ENCODE measurements around the gene LTBP1.

Gene LTBP1

DNA sequence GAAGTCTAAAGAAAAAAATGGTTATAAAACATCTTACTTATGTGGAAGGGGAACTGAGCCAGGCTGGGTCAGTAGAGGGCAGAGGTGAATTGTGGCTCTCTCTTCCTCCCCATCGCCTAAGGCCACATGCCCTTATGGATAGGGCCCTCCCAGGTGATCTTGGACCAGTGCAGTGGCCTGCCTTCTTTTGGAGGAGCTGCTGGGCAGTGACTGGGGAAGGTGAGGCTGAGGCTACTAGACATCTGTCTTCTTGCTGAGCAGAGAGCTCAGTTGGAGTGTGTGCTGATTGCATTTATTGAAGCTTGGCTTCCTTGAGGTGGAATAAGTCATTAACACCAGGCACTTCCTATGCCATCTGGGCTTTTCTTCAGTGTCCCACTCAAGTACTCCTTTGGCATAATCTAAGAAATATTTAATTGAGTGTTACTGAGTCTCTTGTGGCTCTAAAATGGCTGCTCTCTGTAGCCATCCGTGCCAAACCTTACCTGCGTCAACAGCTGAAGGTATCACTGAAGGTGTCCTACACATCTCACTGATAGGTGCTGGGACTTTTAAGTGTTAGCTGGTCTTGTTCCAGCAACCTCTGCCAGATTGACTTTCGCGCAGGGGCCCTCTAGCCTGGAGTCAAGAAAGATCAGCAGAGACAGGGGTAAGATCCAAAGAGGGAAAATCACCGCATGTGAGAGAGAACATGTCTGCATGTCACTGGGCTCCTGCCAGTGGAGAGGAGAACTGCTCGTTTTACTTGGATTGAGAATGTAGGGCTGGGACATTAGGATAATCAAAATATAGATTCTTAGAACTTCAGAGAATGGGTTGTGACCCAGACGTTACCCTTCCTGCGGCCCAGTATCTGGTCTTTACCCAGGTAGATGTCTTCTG is 256.1 kb downstream of the LTBP1 start:
- no peak for DNase-seq (ENCODE audit: low read depth in 2 of 2)

DNA sequence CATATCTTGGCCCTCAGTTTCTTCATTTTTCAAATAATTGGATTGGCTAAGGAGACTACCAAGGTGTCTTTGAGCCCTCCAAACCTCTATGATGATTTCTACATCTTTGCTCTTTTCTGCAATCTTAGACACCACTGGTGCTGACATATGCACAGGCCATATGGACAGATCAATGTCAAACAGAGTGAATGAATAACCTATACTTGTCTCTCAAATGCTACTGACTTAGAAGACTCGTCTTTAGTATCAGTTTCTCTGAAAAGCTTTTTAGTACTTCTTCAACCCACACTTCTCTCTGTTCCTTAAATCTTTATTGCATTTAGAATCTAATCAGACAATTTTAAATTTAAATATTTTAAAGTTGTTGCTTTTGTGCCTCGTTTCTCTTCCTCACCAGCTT is 258.2 kb downstream of the LTBP1 start:
- DNase-seq (ENCODE audit: low read depth in 2 of 2): no peak

DNA sequence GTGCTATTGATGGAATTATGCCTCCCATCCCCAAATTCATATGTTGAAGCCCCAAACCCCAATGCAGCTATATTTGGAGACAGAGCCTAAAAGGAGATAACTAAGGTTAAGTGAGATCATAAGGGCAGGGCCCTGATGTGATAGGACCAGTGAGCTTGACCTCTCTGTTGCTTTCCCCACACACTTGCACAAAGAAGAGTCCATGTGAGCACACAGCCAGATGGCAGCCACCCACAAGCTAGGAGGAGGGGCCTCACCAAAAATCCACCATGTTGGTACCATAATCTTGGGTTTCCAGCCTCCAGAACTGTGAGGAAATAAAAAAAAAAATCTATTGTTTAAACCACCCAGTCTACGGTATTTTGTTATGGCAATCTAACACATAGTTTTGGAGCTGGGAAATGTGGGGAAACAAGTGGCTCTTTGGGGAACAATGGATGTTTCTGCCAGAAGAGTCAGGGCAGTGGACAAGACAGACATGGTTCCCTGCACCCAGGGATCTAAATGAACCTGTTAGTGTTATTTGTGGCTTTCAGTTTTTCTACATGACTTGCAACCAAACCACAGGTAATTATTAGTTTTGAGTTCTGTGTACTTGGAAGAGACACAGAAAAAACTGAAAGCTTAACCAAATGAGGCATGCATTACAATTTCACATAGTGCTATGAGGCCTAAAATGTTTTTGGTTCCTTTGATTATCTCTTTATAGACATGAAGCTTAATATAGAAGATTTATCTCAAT is 259.1 kb downstream of the LTBP1 start:
- DNase-seq (ENCODE audit: low read depth in 2 of 2): no peak

DNA sequence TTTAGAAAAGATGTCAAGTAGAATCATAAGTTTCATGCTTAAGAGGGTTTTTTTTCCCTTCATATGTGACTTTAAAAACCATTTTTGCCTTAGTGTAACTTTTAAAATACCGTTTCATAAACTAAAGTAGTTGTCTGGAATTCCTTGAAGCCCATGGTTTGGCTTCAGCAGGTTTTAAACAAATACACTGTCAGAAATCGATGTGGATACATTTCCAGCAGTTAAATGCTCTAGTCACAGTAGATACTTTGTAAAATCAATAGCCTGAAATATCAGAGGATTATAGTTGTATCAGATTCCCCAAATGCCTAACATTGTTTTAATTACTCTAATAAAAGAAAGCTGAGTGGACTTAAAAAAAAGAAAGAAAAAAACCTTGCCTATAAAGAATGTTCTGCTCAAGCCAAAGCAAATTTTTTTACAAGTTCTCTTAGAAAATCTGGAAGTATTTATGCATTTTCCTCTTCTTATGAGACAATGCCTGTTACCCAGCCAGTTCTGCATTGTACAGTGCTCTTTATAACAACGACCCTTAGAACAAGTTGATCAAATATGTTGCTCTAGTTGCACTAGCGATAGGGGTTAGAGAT is 260.5 kb downstream of the LTBP1 start:
- DNase-seq (ENCODE audit: low read depth in 2 of 2): no peak

DNA sequence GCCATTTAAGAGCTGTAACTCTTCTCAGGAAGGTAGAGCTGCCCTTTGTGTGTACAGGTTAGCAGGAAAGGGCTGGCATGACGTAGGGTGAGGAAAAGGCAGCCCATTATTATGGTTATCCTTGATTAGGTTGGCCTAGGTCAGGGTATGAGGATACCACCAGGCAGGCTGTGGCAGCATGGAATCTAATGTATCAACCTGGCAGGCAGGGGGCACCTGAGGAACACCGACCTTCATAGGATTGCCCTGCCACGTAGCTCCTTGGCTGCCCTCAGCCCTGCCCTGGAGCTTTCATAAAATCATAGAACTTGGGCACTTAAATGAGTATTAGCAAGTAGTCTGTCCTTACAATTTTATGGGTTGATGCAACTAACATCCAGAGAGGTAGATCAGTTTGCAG is 261.6 kb downstream of the LTBP1 start:
- DNase-seq (ENCODE audit: low read depth in 2 of 2): no peak

DNA sequence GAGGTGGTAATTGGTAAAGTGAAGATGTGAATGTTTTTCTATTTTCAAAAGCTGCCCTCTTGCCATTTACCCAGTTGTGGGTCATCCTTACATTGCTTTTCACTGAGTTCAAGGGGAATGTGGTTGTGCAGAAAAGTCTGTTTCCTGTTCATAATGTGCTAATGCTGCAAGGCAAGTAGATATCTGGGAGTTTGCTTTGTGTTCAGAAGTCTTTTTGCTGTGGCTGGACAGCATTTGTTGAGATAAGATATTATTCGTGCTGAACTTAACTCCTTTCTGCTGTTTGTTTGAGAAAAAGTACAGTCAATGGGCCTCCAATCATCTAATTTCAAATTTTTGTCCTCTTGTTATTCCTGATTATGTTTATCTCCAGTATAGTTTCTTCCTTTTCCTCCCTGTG is 263.2 kb downstream of the LTBP1 start:
- DNase-seq (ENCODE audit: low read depth in 2 of 2): no peak

DNA sequence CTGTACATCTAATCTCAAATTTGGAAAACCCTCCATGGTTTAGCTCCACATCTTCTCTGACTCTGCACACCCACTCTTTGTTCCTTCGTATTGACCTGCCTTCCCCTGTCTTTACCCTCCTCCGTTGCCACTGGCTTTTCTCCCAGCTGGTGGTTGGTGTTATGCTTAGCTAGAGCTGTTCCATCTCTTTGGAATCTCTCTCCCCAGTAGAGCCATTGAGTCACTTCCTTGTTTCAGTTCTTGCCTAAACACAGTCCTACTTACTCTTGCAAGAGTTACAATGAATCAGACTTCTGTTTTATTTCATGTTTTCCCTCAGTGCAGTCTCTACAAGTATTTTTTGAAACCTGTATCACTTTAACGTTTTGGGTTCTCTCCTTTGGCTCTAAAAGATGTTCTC is 263.9 kb downstream of the LTBP1 start:
- no peak for DNase-seq (ENCODE audit: low read depth in 2 of 2)

DNA sequence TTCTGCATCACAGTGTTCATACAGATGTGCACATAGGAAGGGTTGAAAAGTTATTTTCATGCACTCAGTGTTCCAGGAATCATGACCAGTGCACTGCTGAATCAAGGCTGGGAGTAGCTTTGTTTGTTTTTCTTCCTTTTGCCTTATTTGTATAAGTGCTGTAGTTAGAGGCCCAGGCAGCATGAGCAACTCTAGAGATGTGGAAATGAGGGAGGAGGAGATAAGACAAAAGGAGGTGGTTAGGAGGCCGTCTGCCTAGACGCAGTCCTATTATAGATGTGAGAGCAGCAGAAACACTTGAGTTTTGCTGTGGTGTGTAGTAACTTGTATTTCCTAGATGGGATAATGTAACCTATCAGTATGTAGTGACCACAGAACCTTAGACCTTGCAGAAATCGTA is 265.4 kb downstream of the LTBP1 start:
- DNase-seq (ENCODE audit: low read depth in 2 of 2): no peak

DNA sequence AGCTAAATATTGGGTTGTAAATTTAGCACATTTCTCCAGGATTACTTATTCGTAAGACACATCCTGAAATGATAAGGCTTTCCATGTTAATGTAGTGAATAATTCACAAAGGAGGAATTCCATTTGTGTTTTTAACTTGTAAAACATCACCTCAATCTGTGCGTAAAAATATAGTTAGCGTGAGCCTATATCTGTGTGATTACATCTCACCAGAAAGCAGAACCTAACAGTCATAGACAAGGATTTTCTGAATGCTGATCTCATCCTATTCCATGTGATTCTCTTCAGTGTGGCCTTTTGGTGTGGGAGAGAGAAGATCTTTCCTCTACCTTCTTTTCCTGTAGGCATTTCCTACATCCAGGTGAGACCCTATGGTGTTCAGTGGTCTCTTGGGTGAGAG is 266.5 kb downstream of the LTBP1 start:
- no peak for DNase-seq (ENCODE audit: low read depth in 2 of 2)

DNA sequence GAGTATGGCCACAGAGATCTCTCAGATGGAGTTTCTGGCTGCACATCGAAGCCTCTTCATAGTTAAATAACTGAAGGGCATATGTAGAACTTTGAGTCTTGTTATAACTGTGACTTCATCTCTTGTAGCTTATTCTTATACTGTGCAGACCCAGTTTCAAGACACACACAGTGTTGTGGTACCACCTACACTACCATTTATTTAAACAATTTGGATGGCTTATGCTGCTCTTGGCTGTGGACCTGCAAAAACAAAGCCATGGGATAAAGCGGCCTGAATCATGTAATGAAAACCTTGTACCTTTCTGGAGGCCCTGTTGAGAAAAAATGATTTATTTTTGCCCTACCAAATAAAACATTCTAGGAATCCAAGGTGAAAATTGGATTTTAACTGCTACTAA is 266.9 kb downstream of the LTBP1 start:
- DNase-seq (ENCODE audit: low read depth in 2 of 2): no peak

DNA sequence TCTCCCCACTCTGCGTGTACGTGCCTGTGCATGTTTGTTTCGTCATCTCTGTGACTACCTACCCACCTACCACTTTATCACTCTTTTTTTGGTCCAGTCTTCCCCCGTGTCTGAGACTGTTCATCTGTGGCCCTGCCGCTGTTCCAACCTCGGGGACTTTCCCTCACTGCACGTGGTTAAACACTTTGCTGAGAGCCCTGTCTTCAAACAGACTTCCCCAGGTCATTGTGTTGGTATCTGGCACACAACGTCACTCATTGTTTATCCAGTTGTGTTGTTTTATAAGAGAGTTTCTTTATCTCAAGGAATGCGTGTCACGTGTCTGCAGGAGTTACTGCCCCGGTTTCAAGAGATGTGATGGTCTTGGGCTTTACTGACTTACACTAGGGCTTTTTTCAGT is 267.7 kb downstream of the LTBP1 start:
- DNase-seq (ENCODE audit: low read depth in 2 of 2): no peak

DNA sequence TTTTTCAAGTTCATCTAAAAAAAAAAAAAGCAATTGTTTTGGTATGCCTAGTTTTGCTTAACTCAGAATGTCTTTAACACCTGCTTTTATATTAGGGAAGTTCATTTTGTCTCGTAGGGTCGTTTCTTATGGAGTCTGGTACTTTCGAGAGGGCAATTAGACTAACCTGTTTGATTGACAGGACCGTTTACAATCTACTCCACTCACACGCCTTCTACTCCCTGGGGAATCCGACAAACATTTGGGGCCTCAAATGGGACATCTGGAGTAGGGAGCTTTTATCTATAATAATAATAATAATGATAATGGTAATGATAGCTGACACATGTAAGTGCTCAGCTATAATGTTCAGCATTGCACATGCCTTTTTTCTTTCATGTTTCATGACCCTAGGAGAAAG is 268.1 kb downstream of the LTBP1 start:
- no peak for DNase-seq (ENCODE audit: low read depth in 2 of 2)

DNA sequence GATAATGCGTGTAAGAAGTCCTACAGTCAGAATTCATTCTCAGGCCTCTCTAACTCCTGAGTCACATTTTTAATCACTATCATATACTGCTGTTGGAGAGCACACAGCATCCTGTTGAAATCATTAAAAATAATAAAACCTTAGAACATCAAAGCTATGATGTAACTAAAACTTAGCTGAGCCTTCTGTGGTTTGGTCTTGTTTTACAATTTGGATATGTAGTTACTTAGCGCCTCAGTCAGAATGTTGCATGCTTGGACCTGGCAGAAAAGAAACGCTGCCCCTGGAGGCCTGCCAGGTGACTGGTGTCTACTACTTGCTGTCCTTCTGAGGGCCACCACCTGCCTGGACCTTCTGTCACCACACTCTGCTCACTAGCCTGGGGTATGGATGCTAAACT is 268.5 kb downstream of the LTBP1 start:
- no peak for DNase-seq (ENCODE audit: low read depth in 2 of 2)

DNA sequence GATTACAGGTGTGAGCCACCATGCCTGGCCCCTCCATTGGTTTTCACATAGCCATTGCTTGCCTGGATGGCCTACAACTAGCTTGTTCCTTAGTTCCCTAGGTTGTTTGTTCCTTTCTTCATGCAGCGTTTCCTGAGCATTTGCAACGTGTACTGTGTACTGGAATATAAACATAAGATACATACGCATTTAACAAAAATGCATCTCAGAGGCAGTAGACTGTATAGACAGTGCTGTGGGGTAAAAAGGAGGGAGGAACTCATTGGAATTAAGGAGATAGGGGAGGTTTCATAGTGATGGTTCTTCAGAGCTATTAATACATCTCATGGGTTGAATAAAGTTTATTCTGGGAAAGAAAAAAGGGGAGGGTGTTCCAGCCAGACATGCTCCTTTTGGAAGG is 269.2 kb downstream of the LTBP1 start:
- DNase-seq (ENCODE audit: low read depth in 2 of 2): no peak

DNA sequence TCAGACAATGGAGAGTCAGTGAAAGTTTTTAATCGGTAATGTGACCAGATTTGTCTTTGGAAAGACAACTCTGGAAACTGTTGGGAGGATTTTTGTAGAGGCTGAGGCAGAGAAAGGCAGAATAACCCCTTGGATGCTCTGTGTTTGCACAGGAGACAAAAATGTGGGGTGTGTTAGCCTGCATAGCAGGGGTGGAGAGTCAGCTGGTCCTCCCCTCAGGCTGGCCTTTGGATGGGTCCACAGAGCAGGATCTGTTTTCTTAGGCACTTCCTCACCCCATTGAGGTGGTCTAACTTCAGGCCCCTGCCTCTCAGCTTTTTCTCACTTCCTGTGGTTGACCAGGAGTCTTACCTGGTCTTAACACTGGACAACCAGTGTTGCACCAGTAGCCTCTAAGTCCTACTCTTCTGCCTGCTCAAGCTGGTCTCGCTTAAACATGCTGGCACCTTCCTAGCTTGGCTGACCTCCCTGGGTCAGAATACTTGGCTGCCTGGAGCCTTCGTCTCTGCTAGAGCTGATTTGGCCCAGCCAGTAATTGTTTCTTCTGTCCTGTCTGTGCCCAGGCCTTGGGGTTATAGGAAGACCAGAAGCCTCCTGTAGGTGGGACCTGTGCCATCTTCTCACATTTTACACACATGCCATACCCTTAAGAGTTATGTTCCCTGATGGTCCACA is 269.9 kb downstream of the LTBP1 start:
- no peak for DNase-seq (ENCODE audit: low read depth in 2 of 2)

DNA sequence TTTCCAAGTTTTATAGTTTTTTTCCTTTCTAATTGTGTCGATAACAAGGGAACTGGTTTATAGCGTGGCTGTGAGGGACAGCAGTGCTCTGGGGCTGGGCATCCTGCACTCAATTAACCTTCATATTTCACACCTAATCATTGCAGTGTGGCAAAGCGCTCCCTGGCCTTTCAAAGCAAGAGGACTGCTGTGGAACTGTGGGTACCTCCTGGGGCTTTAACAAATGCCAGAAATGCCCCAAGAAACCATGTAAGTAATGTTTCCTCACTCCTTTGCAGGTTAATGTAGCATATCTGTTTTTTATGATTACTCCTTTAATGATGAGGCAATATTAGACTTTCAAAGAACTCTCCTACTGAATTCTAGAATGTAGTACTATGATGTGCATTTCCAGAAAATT is 270.7 kb downstream of the LTBP1 start:
- no peak for DNase-seq (ENCODE audit: low read depth in 2 of 2)

DNA sequence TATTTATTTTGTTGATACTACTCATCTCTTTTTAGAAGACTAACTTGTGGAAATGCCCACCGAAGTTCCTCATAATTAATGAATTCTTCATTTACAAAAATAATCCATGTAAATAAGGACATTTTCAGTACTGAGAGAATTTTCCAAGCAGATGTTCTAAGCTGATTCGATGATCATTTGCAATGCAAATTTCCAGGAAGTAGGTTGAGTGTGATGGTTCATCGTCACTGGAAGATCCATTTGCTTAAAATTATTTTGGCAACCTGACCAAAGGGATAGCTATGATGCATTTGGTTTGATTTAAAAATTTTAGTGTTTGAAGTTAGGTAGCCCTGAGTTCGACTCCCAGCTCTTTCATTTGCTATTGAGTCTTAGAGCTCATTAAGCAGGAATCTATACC is 272.4 kb downstream of the LTBP1 start:
- DNase-seq (ENCODE audit: low read depth in 2 of 2): no peak

DNA sequence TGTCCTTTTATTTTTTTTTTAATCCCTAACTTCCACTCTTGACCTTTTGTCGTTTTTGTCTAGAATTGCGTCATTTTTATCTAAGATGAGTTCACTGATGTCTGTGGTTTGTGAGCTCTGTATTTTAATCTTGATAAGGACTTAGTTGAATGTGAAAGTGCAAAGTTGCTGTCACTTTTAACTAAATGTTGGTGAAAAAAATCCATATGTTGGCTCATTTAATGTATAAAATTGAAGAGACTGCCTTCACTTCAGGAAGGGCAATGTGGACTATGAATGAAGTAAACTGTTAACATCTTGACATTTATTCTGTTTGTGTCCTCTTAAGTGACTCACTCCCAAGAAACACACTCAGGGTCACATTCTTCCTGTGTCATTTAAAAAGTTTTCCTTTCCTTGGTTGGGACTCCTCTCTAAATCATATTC is 273.1 kb downstream of the LTBP1 start:
- DNase-seq (ENCODE audit: low read depth in 2 of 2): no peak

DNA sequence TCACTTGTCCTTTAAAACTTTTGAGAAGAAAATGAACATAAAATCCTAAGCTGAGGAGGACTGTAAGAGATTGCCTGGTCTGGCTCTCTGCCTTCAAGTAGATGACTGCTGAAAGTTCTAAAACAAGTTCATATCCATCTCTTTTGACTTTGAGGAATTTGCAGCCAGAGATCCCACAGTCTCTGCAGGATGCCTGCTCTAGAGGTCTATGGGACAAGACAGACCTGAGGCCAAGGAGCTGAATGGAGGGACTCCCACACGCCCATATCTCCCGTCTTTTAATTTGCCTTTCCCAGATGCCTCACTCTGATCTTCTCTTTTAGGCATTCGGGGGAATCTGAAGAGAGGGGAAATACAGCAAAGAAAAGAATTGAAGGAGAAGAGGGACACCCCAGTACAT is 273.8 kb downstream of the LTBP1 start:
- no peak for DNase-seq (ENCODE audit: low read depth in 2 of 2)

DNA sequence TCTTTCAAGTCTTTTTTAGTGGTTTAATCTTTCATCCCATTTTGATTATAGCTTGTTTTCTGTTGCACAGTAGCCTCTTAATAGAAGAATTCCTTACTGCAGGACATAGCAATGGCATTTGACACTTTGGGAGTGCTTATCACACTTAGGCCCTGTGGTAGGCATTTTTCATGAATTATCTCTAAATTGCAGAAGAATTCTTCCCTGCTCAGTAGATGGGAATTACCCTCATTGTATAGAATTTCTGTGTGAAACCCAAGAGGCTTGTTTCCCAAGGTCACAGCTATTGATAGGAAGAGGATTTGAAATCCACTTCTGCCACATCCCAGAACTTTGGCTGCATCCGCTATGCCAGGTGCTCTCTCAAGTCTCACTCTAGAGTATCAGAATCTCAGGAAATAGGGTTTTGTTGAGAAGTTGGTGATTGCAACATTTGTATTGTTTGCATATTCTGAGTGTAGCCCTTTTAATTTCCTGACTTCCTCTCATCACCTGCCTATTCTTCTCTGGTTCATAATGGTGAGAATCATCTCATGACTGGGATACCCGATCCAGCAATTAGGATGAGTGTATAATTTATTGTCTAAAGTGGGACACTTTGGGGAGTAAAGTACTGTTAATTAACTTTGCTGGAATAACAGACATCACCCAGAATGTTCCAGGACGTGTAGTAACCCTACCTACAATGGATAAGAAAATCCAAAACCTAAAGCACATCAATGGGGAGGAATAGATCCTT is 274.5 kb downstream of the LTBP1 start:
- no peak for DNase-seq (ENCODE audit: low read depth in 2 of 2)

DNA sequence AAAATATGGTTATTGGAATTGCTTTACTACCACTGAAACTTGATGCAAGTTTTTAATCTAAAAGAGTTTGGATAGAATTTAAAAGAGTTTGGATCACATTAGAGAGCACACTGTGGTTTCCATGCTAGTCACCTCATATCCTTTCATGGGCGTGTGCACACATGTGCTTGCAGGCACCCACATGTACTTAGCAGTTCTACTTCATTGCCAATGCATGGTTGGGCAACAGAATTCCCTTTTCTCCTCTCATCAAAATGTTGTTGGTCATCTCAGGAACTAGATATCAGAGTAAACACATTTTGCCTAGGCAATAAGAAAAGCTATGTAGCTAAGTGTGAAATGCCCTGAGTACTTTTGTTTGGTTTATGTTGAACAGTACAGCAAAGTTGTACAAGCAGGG is 275.6 kb downstream of the LTBP1 start:
- DNase-seq (ENCODE audit: low read depth in 2 of 2): no peak

DNA sequence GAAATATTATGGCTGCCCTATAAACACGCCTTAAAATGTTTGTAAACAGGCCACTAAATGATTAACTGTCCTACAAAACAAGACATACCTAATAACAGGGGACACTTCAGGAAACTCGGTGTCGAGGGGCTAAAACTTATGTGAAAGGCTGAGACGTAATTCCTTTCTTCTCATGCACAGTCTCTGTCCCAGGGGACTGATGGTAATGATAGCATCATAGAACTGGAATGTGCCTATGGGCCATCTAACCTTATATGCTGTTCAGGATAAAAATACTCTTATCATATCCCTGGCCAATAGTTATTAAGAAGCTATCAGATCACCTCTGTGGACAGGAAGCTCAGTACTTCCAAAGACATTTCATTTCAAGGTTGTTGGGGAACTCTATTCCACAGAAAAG is 277.1 kb downstream of the LTBP1 start:
- no peak for DNase-seq (ENCODE audit: low read depth in 2 of 2)
